BE2C (cell line): ENCODE data around the gene MAP3K3.
A peak's percentile ranks its signal among the peaks of the same experiment; 100 is the strongest.
"Not testable (repeated sequence)": the region's sequence is repeated elsewhere in the genome, so short reads cannot be mapped to it uniquely, and the experiment has no call there.

Experiments used
- DNase-seq: peaks from one replicate; pipeline ENCODE4 v3.0.0-alpha.2; 2020
- H3K27me3 ChIP-seq: fragments of 250-450 bp; sonication (Bioruptor Pico); 2 replicates; pipeline ENCODE4 v1.5.1; 2020; ENCODE audit warnings: mild to moderate bottlenecking
- H3K36me3 ChIP-seq: fragments of 250-450 bp; sonication (Bioruptor Pico); 2 replicates; pipeline ENCODE4 v1.5.1; 2020; ENCODE audit warnings: mild to moderate bottlenecking
- H3K4me1 ChIP-seq: fragments of 250-450 bp; sonication (Bioruptor Pico); 2 replicates; pipeline ENCODE4 v1.5.1; 2020
- H3K4me3 ChIP-seq: 2 replicates; pipeline ENCODE4 v1.5.1; 2011; ENCODE audit warnings: low read depth, low read length
- H3K9me3 ChIP-seq: fragments of 250-450 bp; sonication (Bioruptor Pico); 2 replicates; pipeline ENCODE4 v1.5.1; 2020
- TF ChIP-seq, protein P1 (sequence below): IDR thresholded peaks from 2 replicates; pipeline ENCODE4 v1.5.1; 2012; ENCODE audit warnings: mild to moderate bottlenecking, low read depth, low read length

The MAP3K3 gene

GRCh38 chr17:63718988-63719387 lies 96.8 kb downstream of the MAP3K3 start:
- no peaks in the 10 kb centered on the region for H3K9me3 ChIP-seq
- no peak for DNase-seq
- H3K36me3 ChIP-seq, result no peaks in the 10 kb centered on the region; the same call in 1 of the 2 replicates
- no peaks in the 10 kb centered on the region for H3K27me3 ChIP-seq
- TF ChIP-seq, protein P1, sequence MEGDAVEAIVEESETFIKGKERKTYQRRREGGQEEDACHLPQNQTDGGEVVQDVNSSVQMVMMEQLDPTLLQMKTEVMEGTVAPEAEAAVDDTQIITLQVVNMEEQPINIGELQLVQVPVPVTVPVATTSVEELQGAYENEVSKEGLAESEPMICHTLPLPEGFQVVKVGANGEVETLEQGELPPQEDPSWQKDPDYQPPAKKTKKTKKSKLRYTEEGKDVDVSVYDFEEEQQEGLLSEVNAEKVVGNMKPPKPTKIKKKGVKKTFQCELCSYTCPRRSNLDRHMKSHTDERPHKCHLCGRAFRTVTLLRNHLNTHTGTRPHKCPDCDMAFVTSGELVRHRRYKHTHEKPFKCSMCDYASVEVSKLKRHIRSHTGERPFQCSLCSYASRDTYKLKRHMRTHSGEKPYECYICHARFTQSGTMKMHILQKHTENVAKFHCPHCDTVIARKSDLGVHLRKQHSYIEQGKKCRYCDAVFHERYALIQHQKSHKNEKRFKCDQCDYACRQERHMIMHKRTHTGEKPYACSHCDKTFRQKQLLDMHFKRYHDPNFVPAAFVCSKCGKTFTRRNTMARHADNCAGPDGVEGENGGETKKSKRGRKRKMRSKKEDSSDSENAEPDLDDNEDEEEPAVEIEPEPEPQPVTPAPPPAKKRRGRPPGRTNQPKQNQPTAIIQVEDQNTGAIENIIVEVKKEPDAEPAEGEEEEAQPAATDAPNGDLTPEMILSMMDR, result no peak
- H3K4me1 ChIP-seq, result peaks cover 13% of the 10 kb centered on the region
- H3K4me3 ChIP-seq, result no peak overlapping the region

- H3K27me3 ChIP-seq, H3K9me3 ChIP-seq, H3K36me3 ChIP-seq, DNase-seq, H3K4me3 ChIP-seq: not testable (repeated sequence)
- peaks cover 13% of the 10 kb centered on the region for H3K4me1 ChIP-seq
These were observed 98.0 kb downstream of the MAP3K3 start for GRCh38 chr17:63720194-63720593.

DNA sequence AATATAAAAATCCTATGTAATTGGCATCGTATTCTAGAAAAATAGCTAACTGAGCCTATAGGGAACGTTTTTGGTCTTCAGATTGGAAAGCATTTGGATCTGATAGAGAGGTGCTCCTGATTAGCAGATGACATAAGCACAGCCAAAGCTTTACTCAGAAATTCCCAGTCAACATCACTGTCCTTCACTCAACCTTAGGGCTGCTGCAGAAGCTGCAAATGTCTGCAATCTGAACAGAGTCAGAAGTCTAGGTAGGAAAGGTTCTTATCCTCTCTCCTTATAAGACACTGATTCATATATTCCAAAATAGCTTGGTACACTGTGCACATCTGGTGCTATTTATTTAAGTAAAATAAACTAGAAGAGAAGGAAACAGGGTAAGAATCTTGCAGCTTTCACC lies 100.2 kb downstream of the MAP3K3 start:
- H3K36me3 ChIP-seq, result peaks cover 9% of the 10 kb centered on the region
- H3K27me3 ChIP-seq, result no peaks in the 10 kb centered on the region
- no peak overlapping the region for H3K4me3 ChIP-seq
- no peaks in the 10 kb centered on the region for H3K9me3 ChIP-seq
- no peak for DNase-seq
- TF ChIP-seq, protein P1, result no peak
- H3K4me1 ChIP-seq, result peaks cover 13% of the 10 kb centered on the region

- Histone ChIP-seq H3K4me3 (no peak overlapping the region), H3K27me3 (no peaks in the 10 kb centered on the region), H3K36me3 (no peaks in the 10 kb centered on the region), H3K4me1 (no peaks in the 10 kb centered on the region), H3K9me3 (no peaks in the 10 kb centered on the region)
- no peak for DNase-seq
- TF ChIP-seq, protein P1, result no peak
These were observed 113.5 kb downstream of the MAP3K3 start for GRCh38 chr17:63735691-63736090.

DNA sequence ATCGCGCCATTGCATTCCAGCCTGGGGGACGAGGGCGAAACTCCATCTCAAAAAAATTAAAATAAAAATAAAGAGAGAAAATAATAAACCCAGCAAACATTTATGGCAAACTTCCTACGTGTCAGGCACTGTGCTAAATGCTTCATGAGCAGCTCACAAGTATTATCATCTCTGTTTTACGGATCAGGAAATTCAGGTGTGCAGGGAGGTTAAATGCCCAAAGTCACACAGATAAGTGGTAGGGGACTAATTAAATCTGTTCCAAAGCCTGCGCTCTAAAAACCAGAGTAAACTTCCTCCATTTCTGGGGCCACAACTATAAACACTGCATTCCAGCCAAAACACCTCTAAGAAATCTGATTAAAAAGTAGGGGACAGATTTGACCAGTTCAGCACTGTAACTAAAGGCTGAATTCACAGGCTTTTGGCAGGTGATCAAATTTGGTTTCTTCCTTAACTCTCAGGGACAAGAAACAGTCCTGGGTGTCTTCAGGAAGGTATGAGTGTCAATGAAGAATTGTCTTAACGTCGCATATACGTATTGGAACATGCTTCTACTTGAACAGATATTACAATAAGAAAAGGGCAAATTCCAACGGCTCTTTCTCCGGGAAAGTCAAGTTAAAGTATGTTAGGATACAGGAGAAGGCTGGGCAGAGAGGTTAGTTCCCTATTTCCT lies 118.4 kb downstream of the MAP3K3 start:
- no peaks in the 10 kb centered on the region for H3K36me3 ChIP-seq
- no peaks in the 10 kb centered on the region for H3K27me3 ChIP-seq
- TF ChIP-seq, protein P1, result no peak
- no peaks in the 10 kb centered on the region for H3K9me3 ChIP-seq
- DNase-seq, result no peak
- no peaks in the 10 kb centered on the region for H3K4me1 ChIP-seq
- peak overlapping the region; percentile 88 for H3K4me3 ChIP-seq

GRCh38 chr17:63741143-63741407 lies 118.9 kb downstream of the MAP3K3 start:
- Histone ChIP-seq H3K36me3 (peaks cover 2% of the 10 kb centered on the region), H3K9me3 (no peaks in the 10 kb centered on the region), H3K4me3 (peak overlapping the region; percentile 88), H3K4me1 (no peaks in the 10 kb centered on the region), H3K27me3 (no peaks in the 10 kb centered on the region)
- TF ChIP-seq, protein P1, result no peak
- no peak for DNase-seq
